GM18870 (cell line): ENCODE measurements around the gene BACE2.
"Not testable (repeated sequence)": the region's sequence is repeated elsewhere in the genome, so short reads cannot be mapped to it uniquely, and the experiment has no call there.

ENCODE experiments used
- ATAC-seq: cut with Tn5 transposase; IDR thresholded peaks from one replicate; pipeline ENCODE4 v1.9.1; 2021; ENCODE audit warnings: moderate library complexity; ENCODE audit not compliant: unreplicated experiment

BACE2 gene

DNA sequence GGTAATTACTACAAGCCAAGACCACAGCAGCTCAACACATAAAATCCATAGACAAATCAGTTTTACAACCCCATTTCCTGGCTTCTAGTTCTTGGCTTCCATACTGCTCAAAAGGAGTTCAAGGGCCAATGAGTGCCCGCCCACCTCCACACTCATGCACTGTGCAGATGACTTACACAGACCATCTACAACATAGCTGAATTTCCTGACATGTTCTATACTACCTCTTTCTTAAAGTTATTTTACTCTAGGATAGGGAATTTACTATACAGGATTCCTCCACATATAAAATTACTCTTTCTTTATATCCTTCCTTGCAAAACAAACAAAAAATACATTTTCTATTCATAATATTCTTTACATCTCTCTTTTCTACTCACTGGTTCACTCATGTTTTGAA lies 14.6 kb downstream of the BACE2 start:
- ATAC-seq: no peak

DNA sequence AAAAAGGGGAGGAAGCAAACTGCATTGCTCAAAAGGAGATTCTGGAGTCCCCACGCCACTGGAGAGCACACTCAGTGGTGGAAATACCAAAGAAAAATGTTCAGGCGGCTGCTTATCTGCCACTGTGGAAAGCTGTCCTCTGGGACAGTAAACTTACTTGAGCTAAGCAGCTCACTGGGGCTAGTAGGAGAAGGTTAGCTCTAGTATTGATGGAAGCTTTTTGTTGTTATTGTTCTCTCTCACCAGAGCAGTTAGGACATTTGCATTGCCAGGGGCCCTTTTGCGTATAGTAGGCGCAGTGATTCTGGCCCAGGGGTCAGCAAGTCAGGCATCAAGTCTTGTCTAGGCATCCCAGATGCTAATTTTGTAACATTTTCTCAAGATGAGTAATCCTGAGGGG lies 15.6 kb downstream of the BACE2 start:
- no peak for ATAC-seq

DNA sequence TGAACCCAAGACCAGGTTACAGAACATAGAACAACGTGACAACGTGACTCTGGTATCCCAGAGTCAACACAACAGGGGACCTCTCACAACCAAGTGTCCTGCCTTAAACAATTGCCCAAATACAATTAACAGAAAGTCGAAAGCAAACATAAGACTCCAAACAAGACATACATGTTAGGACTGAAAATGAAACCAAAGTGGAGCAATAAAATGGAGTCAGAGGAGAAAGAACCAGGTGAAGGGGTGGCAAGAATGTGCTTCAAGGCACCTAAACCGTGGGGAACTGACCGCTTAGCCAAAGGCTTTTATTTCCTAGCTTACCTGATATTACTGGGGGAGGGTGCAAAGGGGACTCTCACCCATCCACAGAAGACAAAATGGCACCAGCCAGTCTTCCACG lies 17.8 kb downstream of the BACE2 start:
- no peak for ATAC-seq

DNA sequence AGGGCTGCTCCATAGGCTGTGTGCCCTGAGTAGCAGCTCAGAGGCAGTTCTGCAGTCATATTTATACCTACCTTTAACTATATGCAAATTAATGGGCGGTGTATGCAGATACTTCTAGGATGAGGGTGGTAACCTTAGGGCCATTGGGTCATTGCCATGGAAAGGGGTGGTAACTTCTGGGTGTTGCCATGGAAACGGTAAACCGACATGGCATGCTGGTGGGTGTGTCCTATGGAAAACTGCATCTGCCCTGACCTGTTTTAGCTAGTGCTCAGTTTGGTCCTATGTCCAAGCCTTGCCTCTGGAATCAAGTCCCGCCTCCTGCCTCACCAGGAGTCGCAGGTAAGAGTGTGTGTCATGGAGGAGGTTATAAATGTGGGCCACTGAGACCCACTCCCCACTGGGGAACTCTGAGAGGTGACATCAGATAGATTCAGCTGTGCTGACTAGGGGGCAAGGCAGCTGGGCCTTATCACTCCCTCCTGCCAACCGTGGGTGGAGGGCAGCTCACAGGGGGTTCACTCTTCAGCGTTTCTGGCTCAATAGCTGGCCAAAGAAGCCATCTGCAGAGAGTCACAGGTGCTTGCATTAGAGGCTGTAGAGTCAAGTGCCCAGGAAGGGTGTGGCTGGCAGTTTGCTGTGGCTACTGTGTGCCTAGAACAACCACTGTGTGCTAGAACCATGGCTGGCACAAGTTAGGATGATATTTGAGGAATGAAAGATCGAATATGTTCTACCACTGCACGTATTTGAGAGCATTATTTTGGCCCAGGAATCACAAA lies 19.0 kb downstream of the BACE2 start:
- ATAC-seq: no peak

DNA sequence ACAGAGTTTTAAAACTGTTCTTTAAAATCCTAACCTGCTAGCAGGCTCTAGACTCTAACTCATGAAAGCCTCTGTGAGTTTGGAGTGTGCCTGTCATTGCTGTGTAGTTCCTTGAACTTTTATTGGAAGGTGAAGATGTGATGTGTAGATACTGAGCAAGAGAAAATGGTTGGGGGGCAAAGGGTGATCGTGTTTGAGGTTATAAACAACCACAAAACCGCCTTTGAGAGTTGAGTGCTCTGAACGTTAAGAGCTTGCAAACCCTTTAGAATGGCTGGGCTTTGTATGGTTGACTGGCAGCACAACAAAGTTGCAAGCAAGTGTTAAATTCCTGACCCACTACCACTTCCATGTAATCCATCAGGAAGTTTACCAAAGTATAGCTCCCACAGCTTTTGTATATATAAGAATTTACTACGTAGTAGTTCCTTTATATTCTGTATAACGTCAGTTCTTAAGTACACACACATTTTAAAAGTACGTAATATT lies 19.6 kb downstream of the BACE2 start:
- no peak for ATAC-seq

DNA sequence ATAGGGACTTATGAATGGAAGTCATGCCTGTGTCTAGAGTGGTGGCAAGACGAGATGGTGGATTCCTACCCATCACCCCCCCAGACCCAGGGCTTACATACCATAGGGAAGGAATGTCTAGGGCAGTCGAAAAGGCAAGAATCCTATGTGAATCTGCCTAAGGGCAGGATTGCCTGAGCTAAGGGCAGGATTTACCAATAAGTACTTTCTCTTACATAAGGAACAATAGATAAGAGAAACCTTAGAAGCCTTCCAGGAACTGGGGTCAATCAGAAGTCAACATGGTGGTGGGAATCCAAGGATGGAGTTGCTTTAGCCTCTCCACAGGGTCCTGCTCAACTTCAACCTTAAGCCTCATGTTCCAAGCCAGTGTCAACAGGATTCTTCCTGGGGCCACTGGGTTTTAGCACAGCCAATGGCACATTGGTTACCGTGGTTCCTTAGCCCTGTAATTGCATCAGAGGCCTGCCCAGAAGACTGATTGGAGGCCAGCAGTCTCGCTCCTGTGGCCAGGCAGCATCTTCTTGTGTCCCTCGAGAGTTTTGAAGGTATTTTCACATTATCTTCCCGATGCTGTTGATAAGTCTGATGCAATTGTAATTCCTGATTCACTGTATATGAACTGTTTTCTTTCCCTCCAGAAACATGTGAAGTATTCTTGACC lies 20.7 kb downstream of the BACE2 start:
- no peak for ATAC-seq

DNA sequence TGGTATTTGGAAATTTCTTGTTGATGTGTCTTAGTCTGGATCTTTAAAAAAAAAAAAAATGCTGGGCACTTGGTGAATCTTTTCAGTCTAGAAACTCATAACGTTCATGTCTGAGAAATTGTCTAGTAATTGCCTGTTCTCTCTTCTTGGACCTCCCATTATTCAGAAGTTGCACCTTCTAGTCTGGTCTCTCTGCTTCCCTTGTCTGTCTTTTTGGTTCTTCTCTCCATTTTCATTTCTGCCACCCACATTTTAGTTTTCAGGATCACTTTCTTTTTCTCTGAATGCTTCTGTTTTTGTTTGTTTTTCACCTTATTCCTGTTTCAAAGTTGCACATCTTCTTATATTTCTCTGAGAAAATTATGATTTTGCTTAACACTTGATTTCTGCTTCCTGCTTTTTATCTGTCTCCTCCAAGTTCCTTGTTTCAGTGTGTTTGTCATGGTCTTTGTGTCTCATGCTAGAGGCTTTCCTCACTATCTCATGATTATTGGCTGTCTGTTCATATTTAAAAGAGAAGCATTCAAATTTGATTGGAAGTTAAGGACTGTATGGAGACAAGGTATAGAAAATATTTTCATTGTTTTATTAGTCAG lies 21.3 kb downstream of the BACE2 start:
- no peak for ATAC-seq

DNA sequence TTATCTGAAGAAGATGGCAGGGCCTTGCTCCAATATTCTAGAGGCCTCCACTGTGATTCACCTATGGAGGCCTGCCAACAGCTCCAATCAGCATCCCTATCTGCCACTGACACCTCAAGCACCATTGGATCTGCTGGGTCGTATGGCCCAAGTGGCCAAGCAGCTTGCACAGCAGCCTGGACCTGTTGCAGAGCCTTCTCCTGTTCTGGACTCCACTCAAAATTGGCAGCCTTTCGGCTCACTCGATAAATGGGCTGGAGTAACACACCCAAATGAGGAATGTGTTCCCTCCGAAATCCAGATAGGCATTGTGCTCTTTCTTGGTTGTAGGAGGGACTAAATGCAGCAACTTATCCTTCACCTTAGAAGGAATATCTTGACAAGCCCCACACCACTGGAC lies 24.6 kb downstream of the BACE2 start:
- ATAC-seq: not testable (repeated sequence)

DNA sequence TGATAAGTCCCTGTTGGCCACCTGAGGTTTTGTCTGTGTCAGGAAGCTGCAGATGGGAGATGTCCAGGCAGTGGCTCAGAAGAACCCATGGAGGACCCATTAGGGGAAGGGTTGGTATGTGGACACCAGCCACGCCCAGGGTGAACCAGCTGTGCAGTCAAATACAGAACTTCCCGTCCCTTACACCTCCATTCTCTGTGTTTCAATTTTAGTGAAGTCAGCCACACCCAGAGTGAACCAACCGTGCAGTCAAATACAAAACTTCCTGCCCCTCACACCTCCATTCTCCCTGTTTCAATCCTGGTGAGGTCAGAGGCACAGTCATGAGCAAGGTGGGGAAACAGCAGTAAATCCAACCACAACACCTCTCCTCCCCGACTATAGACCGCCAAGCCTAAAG lies 27.4 kb downstream of the BACE2 start:
- ATAC-seq: no peak

DNA sequence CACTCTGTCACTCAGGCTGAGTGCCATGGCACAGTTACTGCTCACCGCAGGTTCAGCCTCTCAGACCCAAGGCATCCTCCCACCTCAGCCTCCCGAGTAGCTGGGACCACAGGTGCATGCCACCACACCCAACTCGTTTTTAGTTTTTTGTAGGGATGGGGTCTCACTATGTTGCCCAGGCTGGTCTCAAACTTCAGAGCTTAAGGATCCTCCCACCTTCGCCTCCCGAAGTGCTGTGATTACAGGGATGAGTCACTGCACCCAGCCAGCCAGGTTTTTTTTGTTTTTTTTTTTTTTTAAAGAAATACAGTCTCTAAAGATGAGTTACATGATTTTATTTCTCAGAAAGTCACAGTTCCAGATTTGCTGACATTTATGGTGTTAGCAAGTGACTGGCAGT lies 29.0 kb downstream of the BACE2 start:
- no peak for ATAC-seq

DNA sequence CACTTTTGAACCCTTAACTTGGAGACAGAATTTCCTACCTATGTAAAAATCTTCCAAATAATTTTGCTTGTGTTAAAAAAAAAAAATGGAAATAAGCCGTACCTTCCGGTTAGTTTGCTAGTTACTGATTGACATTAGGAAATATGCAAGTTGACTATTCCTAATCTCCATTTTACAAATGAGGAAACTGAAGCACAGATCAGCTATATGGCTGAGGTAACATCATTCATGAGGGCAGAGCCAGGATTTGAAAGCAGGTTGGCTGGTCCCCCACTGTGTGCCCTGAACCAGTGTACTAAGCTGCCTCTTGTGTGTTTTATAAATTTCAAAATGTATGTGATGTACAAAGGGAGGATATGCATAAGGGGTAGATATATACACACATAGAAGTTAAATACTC lies 29.6 kb downstream of the BACE2 start:
- no peak for ATAC-seq

DNA sequence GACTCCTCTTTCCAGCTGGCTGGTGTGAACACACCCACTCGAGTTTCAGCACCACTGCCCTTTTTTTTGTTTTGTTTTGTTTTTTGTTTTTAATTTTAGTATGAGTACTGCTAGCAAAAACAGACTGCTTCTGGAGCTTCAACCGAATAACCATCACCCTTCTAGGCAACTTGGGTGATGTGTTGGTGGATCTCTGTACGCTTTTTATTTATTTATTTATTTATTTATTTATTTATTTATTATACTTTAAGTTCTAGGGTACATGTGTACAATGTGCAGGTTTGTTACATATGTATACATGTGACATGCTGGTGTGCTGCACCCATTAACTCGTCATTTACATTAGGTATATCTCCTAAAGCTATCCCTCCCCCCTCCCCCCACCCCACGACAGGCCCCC lies 30.7 kb downstream of the BACE2 start:
- ATAC-seq: not testable (repeated sequence)

DNA sequence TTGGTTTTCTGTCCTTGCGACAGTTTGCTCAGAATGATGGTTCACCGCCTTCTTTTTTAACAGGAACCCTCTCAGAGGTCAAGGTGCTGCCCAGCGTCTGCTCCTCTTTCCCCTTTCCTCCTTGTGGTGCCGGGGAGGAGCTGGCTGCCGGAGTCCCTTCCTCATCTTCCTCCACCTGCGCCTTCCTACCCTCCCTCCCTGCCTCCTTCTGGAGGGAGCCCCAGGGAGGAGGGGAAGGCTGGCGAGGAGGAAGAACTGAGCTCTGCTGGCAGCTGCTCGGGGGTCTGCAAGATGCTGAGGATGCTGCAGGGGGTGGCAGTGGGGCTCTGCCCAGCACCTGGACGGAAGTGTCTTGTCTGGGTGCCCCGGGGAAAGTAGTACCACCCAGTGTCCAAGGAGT lies 31.2 kb downstream of the BACE2 start:
- no peak for ATAC-seq

DNA sequence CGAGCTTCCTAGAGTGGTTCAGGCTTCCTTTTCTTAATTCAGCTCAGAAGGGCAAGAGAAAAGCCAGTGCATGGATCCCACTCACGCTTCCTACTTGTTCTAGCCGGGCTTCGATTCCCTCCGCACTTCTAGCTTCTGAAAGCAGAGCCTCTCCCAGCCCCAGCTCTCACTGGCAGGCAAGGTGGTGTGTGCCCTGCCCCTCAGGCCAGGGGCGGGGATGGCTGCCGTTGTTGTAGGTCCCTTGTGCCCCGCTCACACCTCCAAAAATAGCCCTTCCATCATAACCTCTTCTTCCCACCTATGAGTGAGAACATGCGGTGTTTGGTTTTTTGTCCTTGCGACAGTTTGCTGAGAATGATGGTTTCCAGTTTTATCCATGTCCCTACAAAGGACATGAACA lies 31.6 kb downstream of the BACE2 start:
- no peak for ATAC-seq

DNA sequence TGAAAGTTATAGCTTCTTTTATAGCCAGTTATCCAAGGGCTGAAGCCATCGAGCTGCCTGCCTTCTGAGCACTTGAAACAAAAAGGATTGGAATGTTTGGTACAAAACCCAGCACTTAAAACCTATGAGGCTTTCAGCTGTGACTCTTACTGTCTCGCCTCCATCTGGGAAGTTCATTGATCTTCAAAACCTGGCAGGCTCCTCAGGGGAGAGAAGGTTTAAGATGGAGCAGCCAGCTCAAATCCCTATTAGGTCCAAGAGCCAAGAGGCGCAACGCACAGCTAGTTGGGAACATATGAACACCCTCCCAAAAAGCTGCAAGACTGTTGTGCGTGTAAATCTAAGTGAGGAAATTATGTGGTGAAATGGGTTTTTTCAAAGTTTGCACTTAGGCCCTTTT lies 33.4 kb downstream of the BACE2 start:
- no peak for ATAC-seq

DNA sequence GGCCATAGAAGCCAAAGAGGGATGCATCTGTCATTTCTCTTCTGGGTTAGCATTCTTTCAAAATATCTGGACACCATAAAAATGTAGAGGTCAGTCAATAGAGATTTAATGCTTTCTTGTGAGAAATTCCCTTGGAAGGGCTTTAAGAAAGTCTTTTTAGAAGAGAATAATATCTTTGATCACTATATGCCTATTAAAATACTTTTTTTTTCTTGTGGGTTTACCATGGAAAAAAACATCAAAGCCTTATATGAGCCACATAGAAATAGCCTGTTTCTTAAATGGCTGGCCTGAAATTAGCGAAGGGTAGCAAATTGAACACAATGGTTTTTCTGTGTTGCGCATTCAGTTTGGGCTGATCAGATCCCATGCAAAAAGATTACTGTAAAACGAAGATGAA lies 36.8 kb downstream of the BACE2 start:
- ATAC-seq: no peak

DNA sequence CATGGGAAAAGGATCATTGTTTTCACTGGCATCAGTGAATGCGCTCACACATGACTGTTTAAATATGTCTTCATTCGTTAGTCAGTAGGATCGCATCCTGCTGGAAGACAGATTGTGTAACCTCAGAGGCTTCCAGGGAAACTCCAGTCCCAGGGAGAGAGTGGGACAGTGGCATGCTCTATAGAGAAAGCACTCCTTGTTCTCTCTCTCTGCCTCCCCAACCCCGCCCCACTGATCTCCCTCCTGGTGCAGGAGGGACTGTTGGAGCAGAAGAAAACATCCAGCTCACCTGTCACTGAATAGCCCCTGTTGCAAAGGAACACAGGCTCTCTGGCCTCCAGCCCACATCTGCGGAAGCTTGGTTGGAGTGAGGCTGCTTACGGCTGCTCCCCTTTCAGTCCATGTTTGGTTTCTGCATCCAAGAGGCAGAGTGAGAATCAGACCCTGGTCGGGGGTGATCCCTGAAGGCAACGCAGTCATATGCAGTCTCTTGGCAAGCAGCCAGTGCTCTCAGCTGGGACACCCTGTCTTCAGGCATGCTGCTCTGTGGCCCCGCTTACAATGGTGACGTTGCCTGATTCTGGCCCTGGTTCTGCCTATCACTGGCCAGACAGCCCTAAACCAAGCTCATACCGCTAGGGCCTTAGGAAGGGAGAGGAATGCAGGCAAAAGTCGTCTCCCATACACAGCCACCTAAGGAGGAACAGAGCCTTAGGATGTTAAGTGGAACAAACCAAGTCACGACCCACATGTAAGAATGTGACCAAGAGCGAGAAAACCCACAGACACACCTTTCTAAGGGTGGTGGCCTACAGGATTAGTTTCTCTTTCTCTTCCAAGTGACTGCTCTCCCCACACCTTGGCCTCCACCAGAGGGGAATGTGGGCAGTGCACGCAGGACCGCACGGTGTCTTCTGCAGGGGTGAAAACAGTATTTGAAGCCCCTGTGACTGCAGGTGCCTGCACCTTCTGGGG lies 39.7 kb downstream of the BACE2 start:
- ATAC-seq: no peak

DNA sequence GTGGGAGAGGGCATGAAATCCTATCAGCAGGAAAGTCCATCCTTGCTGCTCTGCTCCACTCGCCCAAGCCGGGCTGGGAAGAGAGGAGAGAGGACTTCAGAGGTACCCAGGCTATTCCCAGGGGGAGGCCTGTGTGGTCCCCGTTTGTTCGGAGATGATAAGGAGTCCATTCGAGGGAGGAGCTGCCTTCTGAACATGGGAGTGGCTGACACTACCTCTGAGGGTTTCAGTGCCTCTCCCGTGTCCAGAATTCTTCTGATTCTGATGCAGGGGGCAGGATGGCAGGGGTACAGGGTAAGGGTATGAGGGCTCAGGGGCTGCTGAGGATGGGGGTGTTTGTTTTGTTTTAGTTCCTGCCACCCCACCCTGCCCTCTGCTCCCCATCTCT lies 40.4 kb downstream of the BACE2 start:
- ATAC-seq: no peak

DNA sequence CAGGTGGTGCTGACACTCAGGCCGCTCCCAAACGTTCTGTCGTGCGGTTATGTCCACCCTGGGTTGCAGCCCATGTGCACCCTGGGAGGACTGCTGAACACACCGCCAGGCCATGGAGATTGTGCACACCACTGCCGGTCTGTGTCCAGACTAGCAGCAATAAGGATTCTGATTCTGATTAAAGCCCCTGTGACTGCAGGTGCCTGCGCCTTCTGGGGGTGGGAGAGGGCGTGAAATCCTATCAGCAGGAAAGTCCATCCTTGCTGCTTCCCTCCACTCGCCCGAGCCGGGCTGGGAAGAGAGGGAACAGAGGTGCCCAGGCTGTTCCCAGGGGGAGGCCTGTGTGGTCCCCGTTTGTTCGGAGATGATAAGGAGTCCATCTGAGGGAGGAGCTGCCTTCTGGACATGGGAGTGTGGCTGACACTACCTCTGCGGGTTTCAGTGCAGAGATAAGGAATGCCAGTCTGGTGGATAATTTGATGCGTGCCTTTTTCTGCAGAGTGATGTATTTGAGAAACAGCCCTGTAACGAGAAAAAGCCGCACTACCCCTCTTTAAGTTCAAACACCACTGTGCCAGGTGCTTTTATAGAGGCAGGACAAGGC lies 41.2 kb downstream of the BACE2 start:
- ATAC-seq: no peak

DNA sequence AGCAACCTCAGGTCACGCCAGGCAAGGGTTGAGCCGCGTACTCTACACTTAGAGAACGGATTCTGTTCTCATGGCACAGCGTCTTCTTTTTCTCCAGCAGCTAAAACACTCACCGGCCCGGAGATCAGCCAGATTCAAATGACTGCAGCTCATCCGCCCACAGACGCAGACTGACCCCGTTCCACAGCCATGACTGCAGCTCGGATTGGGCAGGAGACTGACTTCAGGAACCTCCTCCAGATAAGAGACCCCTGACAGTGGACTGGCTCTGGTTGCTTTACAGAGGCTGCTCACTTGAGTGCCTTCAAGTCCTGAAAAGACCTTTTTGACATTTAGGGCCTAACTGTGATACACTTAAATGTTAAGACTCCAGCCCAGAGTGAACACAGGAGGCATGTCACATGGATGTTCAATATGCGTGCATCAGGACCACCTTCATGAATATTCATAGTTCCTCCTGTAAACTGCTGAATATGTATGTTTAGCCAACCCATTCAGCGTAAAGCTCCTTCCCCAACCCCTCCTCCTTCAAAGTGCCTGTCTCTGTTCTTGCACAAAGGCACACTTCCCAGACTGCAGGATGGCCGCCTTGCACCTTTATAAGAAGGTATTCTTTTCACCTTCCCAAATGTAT lies 42.6 kb downstream of the BACE2 start:
- no peak for ATAC-seq
